AG08396 (cell line): ENCODE results near the gene MMP2.
A peak's percentile ranks its signal among the peaks of the same experiment; 100 is the strongest.

Experiments used
- DNase-seq: peaks from one replicate; pipeline ENCODE4 v3.0.0; 2012; ENCODE audit warnings: low spot score, mixed read lengths

The MMP2 gene

DNA sequence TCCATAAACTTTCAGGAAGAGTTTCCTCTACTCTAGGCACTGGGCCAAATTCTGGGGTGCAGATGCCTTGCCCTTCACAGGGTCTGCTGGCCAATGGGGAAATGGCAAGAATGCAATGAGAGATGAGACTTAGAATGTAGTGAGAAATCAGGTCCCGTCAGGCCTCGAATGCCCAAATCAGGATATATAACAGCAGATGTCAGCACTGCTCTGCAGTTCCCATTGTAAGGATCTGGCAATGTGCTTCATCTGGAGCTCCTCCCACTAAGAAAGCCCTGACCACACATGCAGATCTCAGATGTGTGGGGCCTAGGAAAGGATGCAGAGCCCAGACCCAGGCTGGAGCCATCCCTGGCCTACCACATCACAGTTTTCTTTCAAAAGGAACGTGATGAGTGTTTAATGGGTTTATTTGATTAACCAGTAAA lies 16.0 kb downstream of the MMP2 start:
- peak; percentile 76 for DNase-seq

DNA sequence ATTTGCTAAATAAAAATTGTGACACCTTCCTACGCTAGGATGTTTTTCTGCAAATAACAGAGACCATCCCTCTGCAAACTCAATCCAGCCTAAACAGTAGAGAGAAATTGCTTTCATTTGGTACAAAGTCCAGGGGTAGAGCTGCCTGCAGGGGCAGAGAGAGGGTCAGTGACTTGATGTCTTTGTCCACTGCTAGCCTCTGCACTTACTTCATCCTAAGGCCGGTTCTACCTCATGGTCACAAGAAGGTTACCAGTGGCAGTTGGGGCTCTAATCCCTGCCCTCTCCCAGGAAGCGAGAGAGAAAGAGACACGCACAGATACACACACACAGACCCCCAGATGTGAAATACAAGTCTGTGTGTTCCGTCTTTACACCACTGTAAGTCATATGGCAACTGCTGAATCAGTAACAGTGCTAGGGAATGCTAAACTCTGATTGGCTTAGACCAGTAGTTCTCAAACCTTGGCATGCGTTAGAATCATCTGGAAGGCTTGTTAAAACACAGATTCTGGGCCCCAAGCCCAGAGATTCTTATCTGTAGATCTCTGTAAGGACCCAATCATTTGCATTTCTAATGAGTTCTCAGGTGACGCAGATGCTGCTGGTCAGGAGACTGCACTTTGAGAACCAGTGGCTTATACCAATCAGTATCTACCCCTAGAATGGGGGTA lies 16.8 kb downstream of the MMP2 start:
- DNase-seq: peak; percentile 38

DNA sequence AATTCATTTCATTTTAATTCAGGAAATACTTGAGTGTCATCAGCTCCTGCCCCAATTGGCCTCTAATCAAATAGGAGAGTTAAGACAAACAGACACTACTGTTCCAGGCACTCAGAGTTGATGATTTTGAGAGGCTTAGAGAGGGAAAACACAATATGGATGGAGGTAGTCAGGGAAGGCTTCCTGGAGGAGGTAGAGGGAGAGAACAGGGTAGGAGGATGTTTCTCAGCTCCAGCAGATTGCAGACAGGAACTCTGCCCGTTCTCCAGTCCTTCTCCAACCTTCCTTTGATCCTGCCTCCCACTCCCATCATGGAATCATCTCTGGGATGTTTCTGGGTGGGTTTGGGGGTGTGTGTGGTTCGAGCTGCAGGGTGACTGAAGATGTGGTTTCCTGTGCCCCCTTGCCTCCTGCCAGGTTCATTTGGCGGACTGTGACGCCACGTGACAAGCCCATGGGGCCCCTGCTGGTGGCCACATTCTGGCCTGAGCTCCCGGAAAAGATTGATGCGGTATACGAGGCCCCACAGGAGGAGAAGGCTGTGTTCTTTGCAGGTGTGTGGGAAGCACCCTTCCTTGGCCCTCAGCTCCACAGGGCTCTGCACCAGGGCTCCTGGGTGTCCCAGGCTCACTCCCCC lies 17.6 kb downstream of the MMP2 start:
- no peak for DNase-seq

DNA sequence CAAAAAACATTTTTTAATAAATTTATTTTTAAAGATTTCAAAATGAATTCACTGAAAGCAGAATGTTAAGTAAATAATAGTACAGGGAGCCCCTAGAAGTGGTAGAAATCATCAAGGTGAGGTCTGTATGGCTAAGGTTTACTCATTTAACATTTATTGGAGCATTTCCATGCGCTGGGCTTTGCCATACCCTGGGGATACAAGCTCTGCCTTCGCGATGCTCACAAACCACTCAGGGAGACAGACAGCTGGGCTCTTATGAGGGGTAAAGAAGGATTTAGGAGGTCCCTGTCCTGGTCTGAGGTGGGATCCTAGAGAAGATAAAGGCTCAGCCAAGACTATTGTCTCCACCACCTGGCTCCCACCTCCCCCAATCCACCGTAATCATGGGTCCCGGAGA lies 18.6 kb downstream of the MMP2 start:
- no peak for DNase-seq

DNA sequence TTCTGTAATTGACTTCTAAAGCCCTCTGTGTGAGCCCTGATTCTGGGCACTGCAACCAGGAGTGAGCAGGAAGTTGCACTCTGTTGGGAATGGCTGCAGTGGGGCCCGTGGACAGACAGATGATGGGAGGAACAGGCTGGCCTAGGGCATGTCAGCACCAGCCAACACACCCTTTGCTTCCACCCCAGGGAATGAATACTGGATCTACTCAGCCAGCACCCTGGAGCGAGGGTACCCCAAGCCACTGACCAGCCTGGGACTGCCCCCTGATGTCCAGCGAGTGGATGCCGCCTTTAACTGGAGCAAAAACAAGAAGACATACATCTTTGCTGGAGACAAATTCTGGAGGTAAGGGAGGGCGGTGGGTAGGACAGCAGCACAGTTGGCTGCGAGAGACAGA lies 19.1 kb downstream of the MMP2 start:
- DNase-seq: no peak

DNA sequence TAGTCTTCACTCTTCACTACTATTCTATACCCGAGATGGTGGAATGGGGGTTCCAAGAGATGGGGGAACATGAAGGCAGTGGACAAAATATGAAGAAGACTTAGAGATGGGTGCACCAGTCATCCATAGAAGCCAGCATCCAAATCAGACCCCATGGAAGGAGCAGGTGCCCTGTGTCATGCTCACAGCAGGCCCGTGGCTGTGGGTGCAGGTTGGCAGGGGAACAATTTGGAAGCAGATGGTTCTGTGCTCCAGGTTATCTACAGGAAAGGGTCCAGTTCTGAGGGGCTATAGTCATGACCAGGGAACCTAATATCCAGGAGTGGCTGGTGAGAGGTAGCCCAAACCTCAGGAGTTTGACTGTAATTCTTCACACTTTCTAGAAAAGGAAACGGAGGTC lies 20.3 kb downstream of the MMP2 start:
- DNase-seq: no peak

DNA sequence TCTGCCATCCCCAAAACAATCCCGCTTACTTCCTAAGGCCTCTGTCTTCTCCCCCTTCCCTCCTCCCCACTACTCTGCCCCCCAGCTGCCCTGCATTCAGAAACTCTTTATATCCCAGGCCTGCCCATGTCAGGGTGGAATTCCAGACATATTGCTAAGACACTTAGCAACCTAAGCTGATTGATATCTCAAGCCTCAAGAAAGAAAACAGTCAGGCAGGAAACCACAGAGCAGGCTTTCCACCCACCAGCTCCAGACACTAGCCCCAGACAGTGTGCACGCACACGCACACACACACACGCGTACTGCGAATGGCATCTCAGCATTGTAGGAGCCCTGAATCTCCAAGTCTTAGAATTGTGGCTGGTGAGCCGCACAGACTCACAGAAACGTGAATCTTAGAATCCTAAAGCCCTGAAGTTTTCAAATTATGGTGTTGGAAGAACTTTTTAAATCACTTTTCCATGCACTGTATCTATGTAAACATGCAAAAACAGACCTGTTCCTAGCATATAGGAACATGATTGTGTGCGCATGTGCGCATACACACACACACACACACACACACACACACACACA lies 21.0 kb downstream of the MMP2 start:
- peak; percentile 84 for DNase-seq

DNA sequence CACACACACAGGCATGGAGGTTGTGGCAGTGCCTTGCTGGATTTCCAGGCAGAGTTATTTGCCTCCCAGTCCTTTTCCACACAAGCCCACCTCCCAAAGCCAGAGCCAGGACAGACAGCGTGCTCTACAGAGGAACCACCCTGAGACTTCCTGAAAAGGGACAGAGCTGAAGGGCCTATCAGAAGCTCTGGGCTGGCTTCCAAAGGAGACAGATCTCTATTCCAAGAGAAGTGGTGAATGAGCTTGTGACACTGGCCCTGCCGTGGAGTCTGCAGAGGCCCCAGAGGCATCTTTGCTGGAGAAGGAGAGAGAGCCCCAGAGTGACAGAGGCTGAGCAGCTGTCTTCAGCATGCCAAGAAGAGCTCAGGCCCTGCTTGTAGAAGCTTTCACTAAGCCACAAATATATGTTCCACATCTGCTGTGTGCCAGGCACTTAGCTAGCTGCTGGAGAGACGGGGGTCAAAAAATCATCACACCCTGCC lies 21.6 kb downstream of the MMP2 start:
- no peak for DNase-seq

DNA sequence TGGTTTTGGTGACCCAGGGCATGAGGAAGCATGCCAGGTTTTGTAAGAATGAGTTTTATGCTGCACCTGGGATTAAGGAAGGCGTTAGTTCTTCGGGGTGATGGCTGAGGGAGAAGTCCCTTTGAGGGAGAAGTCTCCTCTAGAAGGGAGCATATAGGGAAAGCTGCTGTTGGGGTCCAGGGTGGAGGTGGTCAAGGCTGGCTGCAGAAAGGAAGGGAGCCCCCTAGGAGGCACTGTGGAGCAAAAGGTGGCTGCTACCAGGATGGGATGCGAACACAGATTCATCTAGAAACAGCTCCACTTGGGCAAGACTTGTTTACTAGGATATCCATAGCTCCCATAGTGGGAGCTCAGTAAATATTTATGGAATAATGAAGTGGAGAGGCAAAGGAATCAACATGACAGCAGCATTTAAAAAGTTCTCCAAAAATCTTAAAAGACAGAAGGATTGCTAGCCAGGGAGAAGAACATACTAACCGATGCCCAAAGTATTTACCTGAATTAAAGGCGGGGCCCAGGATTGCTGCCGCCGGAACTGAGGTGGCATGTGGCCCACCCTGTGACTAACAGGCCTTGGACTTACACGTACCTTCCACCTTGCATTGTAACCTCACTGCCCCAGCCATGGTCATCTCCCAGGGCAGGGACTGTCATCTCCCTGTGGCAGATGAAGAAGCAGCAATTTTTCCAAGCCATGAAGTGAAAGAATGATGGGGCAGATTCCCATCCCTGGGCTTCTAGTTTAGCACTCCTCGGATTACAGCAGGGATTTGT lies 22.7 kb downstream of the MMP2 start:
- DNase-seq: no peak

DNA sequence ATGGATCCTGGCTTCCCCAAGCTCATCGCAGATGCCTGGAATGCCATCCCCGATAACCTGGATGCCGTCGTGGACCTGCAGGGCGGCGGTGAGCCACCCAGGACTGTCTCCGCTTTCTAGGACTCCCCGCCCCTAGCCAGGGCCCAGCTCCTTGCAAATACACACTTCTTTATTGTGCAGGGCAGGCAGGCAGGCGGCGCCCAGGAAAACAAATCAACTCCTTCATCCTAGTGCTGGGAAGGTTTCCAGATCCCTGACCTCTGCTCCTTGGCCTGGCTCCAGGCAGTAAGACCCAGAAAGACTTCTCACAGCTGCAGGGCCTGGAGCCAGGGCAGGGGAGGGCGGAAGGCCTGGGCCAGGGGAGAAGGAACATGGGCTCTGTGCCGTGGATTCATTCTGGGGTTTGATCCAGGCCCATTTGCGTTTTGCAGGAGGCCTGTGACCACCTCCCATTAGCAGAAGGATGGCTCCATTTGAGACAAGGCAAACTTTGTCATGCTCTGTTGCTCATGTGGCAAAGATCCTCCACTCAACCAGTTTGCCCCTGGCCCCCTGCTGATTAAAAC lies 23.9 kb downstream of the MMP2 start:
- DNase-seq: peak; percentile 58

DNA sequence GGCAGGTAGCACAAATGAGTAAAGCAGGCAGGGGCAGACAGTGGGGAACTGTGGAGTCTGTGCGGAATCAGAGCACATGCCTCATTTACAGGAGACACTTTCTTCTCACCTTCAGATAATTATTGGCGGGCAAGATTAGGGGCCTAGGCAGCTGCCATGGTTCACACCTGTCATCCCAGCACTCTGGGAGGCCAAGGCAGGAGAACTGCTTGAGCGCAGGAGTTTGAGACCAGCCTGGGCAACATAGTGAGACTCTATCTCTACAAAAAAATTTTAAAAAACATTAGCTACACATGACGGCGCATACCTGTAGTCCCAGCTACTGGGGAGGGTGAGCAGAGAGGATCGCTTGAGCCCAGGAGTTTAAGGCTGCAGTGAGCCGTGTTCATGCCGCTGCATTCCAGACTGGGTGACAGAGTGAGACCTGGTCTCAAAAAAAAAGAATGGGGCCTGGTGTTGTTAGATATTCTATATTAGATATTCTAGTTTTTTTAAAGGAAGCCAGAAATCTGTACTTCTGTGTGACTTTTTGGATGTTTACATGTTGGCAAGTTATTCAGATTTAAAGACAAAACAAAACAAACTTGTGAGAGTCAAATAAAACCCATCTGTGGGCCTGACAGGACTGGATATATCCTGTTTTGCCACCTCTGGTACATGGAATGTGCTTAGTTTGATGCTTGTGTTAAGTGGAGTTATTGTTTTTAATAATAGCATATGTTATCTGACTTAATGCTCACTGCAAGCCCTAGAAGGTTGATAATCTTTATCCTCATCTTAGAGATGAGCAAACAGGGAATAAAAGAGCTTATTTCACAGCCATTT lies 24.9 kb downstream of the MMP2 start:
- DNase-seq: no peak

DNA sequence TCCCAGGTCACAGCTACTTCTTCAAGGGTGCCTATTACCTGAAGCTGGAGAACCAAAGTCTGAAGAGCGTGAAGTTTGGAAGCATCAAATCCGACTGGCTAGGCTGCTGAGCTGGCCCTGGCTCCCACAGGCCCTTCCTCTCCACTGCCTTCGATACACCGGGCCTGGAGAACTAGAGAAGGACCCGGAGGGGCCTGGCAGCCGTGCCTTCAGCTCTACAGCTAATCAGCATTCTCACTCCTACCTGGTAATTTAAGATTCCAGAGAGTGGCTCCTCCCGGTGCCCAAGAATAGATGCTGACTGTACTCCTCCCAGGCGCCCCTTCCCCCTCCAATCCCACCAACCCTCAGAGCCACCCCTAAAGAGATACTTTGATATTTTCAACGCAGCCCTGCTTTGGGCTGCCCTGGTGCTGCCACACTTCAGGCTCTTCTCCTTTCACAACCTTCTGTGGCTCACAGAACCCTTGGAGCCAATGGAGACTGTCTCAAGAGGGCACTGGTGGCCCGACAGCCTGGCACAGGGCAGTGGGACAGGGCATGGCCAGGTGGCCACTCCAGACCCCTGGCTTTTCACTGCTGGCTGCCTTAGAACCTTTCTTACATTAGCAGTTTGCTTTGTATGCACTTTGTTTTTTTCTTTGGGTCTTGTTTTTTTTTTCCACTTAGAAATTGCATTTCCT lies 26.5 kb downstream of the MMP2 start:
- no peak for DNase-seq

DNA sequence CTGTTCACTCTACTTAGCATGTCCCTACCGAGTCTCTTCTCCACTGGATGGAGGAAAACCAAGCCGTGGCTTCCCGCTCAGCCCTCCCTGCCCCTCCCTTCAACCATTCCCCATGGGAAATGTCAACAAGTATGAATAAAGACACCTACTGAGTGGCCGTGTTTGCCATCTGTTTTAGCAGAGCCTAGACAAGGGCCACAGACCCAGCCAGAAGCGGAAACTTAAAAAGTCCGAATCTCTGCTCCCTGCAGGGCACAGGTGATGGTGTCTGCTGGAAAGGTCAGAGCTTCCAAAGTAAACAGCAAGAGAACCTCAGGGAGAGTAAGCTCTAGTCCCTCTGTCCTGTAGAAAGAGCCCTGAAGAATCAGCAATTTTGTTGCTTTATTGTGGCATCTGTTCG lies 27.1 kb downstream of the MMP2 start:
- no peak for DNase-seq

DNA sequence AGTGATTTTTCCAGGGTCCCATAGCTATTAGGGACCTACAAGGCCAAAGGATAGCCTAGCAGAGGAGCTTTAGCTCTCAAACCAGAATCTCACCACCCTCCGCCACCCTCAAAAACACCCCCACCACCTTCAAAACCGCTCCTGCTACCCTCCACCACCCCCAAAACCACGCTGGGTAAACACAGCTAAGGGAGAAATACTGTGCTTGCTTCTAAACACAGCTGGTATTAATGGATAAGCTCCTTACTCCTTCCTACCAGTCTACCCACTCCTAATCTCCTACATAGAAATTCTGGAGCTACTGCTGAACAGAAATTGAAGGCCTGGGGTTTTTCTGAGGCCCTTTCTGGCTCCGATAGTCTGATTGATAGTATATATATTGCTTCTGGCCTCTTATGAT lies 27.7 kb downstream of the MMP2 start:
- DNase-seq: no peak

DNA sequence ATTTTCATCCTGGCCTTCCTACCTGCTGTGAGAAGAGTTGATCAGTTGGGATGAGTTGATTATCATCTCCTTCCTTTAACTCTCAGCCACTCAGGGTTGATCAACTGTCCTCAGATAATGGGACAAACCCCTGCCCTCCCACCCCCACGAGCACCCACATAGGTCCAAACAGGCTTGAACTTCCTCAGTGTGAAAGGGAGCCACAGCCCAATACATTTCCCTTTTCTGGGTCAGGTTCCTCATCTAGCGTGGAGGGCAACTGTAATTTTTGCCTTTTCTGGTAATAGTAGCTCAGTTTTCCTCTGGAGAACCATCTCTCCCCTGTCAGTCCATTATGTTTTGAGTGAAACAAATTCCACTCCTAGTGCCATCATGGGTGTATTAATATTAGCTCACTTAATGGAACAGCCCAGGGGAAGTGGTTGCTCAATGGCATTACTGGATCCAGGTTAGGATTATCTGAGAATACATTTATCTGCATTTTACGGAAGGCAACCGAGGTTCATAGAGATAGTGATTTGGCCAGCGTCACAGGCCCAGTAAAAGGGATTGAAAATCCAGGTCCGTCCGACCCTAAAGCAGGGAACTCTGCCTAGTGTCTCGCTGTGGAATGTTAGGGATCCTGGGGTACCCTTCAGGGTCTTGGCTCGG lies 29.4 kb downstream of the MMP2 start:
- DNase-seq: no peak

DNA sequence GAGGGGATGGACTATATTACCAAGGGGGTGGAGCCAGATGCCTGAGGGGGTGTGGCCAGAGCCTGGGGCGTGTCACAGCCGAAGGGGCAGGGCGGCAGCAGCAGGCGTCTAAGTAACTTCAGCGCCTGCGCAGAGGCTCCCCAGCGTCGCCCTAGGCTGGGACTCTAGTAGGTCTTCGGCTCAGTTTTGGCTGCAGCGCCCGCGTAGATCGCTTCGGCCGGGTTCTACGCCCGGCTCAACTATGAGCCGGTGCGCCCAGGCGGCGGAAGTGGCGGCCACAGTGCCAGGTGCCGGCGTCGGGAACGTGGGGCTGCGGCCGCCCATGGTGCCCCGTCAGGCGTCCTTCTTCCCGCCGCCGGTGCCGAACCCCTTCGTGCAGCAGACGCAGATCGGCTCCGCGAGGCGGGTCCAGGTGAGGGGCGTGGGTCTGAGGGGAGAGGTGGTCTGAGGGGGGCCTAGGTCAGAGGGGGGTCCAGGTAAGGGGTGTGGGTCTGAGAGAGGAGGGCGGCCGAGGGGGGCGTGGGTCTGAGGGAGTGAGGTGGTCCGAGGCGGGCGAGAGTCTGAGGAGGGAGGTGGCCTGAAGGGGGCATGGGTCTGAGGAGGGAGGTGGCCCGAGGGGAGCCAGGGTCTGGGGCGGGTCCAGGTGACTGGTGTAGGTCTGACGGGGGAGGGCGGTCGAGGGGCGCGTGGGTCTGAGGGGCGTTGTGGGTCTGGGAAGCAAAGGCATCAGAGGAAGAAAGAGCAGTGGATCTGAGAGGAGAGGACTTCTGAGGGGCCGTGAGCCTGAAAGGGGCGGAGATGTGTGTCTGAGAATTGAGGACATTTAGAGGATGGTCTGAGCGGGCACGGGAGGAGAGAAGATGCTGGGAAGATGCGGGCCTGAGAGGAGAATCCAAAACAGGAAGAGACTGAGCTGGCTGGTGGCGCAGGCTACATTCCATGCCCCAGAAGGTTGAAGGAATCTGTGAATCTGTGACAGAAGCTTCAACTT lies 30.2 kb downstream of the MMP2 start, which contains the start of gene LPCAT2:
Gene LPCAT2, plus strand, starts transcription at position 132 of the 991 bp plus-strand sequence. Its CDS starts 110 bp downstream, at position 242.
- DNase-seq: peak; percentile 92

DNA sequence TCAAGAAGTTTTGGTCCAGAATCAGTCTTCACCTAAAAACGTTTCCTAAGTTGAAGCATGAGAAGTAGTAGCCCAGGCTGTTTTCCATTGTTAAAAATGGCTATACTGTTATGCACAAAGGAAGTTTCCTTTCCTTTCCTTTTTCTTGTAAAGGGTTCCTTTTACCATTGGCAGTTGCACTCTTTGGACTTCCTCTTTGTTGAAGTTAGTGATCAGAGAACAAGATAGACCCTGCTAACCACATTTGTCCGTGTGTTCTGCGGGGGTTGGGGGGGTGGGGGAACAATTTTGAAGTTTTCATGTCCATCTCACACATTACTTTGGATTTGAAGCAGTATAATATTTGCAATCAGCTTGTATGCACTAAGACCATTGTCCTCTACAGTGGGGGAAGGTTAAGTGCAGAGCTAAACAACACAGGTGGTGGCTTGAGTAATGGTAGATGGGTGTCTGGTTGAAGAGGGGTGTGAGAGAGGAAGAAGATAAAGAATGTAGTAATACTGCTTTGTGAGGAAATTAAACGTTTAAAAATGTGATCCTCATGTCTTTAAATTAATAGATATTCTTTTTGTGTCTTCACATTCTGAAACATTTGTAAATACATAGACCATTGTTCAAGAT lies 31.3 kb downstream of the MMP2 start:
- DNase-seq: no peak

DNA sequence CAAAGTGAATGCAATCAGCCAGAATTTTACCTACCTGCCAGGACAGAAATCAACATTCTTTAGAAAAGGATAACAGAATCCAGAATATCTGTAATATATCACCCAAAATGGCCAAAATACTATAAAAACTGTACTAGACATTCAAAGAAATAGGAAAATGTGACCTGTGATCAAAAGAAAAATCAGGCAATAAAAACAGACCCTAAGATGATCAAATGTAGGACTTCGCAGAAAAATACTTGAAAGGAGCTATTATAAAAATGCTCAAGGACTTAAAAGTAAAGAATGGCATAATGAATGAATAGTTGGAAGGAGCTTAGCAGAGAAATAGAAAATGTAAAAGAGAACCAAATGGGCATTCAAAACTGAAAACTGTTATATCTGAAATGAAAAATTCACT lies 33.9 kb downstream of the MMP2 start:
- DNase-seq: no peak

DNA sequence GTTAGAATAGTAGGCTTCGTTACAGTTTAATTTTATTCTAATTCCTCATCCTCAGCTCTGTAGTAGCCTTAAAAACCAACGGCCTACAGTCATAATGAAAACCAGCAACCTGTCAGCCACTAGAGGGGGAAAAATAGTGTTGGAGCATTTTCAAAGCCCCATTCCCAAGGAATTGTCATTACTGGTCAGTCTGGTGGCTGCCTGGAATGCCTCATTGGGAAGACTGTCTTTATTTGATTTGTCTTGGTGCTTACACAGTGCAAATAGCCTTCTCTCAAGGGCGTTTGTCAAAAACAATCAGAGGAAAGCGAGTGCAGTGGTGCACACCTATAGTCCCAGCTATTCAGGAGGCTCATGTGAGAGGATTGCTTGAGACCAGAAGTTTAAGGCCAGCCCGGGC lies 34.6 kb downstream of the MMP2 start:
- DNase-seq: no peak
